GM12878 (cell line): ENCODE measurements around the gene DNAJC12. TPM values are rescaled to one million over a fixed set of nuclear protein-coding genes. Genes with fewer than 3 reads are reported as not detected.

ENCODE experiments used
- BMI1 ChIP-seq: fragments of 450-650 bp; IDR thresholded peaks from 2 replicates; pipeline ENCODE4 v1.6.1; 2016; ENCODE audit warnings: mild to moderate bottlenecking, moderate library complexity, borderline replicate concordance
- CBX3 ChIP-seq: fragments of 200-600 bp; sonication (generic); IDR thresholded peaks from 2 replicates; pipeline ENCODE4 v1.6.1; 2016; ENCODE audit warnings: low read depth, borderline replicate concordance
- CBX5 ChIP-seq: sonication (generic); IDR thresholded peaks from 2 replicates; pipeline ENCODE4 v1.6.1; 2016; ENCODE audit warnings: low read depth, moderate library complexity, mild to moderate bottlenecking, inconsistent platforms
- CHD2 ChIP-seq: IDR thresholded peaks from 2 replicates; pipeline ENCODE4 v1.6.1; 2011; ENCODE audit warnings: low read depth, low read length, improper control_type of control experiment, borderline replicate concordance
- HDAC6 ChIP-seq: fragments of 200-600 bp; sonication (generic); IDR thresholded peaks from one replicate; pipeline ENCODE4 v1.8.0; 2017; ENCODE audit warnings: antibody characterized with exemption; ENCODE audit not compliant: unreplicated experiment
- JUNB ChIP-seq: IDR thresholded peaks from 2 replicates; pipeline ENCODE4 v1.6.1; 2016; ENCODE audit warnings: antibody characterized with exemption, mild to moderate bottlenecking
- MTA2 ChIP-seq: fragments of 450-650 bp; IDR thresholded peaks from 2 replicates; pipeline ENCODE4 v1.6.1; 2016; ENCODE audit warnings: low read depth, mild to moderate bottlenecking, moderate library complexity
- MTA3 ChIP-seq: IDR thresholded peaks from 2 replicates; pipeline ENCODE4 v1.6.1; 2012; ENCODE audit warnings: low read length, inconsistent platforms, borderline replicate concordance
- NFIC ChIP-seq: IDR thresholded peaks from 2 replicates; pipeline ENCODE4 v1.6.1; 2012; ENCODE audit warnings: low read depth, mild to moderate bottlenecking, inconsistent platforms, low read length, moderate library complexity
- RCOR1 ChIP-seq: conservative IDR thresholded peaks from 2 replicates; pipeline ENCODE4 v1.6.1; 2012; ENCODE audit warnings: low read depth, low read length, improper control_type of control experiment
- RUNX3 ChIP-seq: IDR thresholded peaks from 2 replicates; pipeline ENCODE4 v1.6.1; 2012; ENCODE audit warnings: low read length, inconsistent platforms
- YBX1 ChIP-seq: fragments of 450-650 bp; IDR thresholded peaks from 2 replicates; pipeline ENCODE4 v1.6.1; 2016; ENCODE audit warnings: antibody characterized with exemption
- ZBTB11 ChIP-seq: fragments of 450-650 bp; formaldehyde crosslinking; IDR thresholded peaks from 2 replicates; pipeline ENCODE4 v1.5.0; 2022; ENCODE audit warnings: mild to moderate bottlenecking, missing genetic modification characterization
- ZBTB4 ChIP-seq: fragments of 450-650 bp; formaldehyde crosslinking; IDR thresholded peaks from 2 replicates; pipeline ENCODE4 v1.4.0; 2022; ENCODE audit warnings: mild to moderate bottlenecking, moderate library complexity
- polyA plus RNA-seq, 11 experiments: library from polyadenylated mRNA; depleted of rRNA in 4 of 11; unstranded in 6 of 11; stranded (reverse) in 5 of 11; fragments of >200 nt; fragmentation: Nextera tagmentation in 4 of 11; fragmentation: Illumina TruSeq in 1 of 11; extraction: Ambion mirVana in 4 of 11; extraction: Trizol in 1 of 11; gene quantifications; 1 replicate in 1 of 11; 2 replicates in 10 of 11; pipeline versions ENCODE4 v1.2.1 to v1.2.3, GENCODE V29; 2011 to 2016; ENCODE audit warnings: inconsistent platforms in 2 of 11, missing spikeins in 2 of 11, low read depth in 1 of 11
- total RNA-seq, 4 experiments: library from RNA; depleted of rRNA in 3 of 4; stranded (reverse); fragments of >200 nt in 3 of 4; fragmentation: Illumina TruSeq in 1 of 4; extraction: Trizol in 1 of 4; gene quantifications; 2 replicates each; pipeline versions ENCODE4 v1.2.1 to v1.2.3, GENCODE V29; 2013 to 2021
- TF ChIP-seq, protein P1 (sequence below): fragments of 450-650 bp; IDR thresholded peaks from 2 replicates; pipeline ENCODE4 v1.6.1; 2016; ENCODE audit warnings: mild to moderate bottlenecking
- TF ChIP-seq, protein P2 (sequence below): IDR thresholded peaks from 2 replicates; pipeline ENCODE4 v1.6.1; 2012; ENCODE audit warnings: low read depth, low read length, improper control_type of control experiment
- TF ChIP-seq, protein P3 (sequence below): IDR thresholded peaks from 2 replicates; pipeline ENCODE4 v1.6.1; 2011; ENCODE audit warnings: borderline replicate concordance, low read depth, mild to moderate bottlenecking, moderate library complexity, low read length; ENCODE audit not compliant: insufficient read depth, poor library complexity, severe bottlenecking

Gene DNAJC12
- total and polyA plus RNA-seq, 10 of the 15 experiments (the other 5 are each of a cell fraction or from before 2014, with no cell fraction given), result 1.1 to 4.5 (median 3.0) TPM

DNA sequence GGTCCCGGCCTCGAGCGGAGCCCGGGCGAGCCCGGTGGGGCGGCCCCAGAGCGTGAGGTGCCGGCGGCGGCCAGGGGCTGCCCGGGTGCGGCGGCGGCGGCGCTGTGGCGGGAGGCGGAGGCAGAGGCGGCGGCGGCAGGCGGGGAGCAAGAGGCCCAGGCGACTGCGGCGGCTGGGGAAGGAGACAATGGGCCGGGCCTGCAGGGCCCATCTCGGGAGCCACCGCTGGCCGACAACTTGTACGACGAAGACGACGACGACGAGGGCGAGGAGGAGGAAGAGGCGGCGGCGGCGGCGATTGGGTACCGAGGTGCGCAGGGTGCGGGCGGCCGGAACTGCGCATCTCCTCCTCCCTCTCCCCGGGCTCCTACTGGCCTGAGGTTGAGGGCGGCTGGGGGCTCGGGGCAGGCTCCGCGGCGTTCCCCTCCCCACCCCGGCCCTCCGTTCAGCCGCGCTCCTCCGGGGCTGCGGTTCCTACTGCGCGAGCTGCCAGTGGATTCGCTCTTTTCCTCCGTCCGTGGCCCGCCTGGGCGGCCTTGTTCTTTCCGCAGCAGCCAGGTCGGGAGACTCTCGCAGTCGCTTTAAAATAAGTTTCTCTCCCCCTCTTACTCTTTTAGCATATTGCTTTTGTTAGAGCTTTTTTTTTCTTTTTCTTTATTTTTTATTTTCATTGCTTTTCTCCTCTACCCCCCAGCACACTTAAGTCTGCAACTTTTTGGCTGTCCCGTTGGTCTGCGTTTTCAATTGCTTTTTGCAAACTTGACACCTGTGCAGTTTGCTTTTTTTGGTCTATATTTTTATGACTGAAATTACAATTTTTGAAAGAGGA lies 47.1 kb upstream of the DNAJC12 start (continued):
- TF ChIP-seq, protein P1, sequence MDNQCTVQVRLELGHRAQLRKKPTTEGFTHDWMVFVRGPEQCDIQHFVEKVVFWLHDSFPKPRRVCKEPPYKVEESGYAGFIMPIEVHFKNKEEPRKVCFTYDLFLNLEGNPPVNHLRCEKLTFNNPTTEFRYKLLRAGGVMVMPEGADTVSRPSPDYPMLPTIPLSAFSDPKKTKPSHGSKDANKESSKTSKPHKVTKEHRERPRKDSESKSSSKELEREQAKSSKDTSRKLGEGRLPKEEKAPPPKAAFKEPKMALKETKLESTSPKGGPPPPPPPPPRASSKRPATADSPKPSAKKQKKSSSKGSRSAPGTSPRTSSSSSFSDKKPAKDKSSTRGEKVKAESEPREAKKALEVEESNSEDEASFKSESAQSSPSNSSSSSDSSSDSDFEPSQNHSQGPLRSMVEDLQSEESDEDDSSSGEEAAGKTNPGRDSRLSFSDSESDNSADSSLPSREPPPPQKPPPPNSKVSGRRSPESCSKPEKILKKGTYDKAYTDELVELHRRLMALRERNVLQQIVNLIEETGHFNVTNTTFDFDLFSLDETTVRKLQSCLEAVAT, result peak; percentile 13; the same call in 1 of the 2 replicates
- TF ChIP-seq RUNX3 (peak; percentile 42), MTA2 (no peak), MTA3 (no peak), CBX5 (no peak), HDAC6 (peak; percentile 64), CBX3 (no peak), NFIC (no peak), YBX1 (no peak), BMI1 (no peak), RCOR1 (no peak), ZBTB4 (CRISPR knock-in tag) (no peak), ZBTB11 (CRISPR knock-in tag) (no peak), JUNB (no peak), CHD2 (no peak)
- TF ChIP-seq, protein P2, sequence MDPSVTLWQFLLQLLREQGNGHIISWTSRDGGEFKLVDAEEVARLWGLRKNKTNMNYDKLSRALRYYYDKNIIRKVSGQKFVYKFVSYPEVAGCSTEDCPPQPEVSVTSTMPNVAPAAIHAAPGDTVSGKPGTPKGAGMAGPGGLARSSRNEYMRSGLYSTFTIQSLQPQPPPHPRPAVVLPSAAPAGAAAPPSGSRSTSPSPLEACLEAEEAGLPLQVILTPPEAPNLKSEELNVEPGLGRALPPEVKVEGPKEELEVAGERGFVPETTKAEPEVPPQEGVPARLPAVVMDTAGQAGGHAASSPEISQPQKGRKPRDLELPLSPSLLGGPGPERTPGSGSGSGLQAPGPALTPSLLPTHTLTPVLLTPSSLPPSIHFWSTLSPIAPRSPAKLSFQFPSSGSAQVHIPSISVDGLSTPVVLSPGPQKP, result no peak
- TF ChIP-seq, protein P3, sequence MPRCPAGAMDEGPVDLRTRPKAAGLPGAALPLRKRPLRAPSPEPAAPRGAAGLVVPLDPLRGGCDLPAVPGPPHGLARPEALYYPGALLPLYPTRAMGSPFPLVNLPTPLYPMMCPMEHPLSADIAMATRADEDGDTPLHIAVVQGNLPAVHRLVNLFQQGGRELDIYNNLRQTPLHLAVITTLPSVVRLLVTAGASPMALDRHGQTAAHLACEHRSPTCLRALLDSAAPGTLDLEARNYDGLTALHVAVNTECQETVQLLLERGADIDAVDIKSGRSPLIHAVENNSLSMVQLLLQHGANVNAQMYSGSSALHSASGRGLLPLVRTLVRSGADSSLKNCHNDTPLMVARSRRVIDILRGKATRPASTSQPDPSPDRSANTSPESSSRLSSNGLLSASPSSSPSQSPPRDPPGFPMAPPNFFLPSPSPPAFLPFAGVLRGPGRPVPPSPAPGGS, result no peak
